OCI-M1 (cell line): ENCODE results near the gene RNF220.
A peak's percentile ranks its signal among the peaks of the same experiment; 100 is the strongest.

Experiments
- DNase-seq: peaks from one replicate; lab custom pipeline; 2025; lab: John Stamatoyannopoulos, UW

RNF220 gene

DNA sequence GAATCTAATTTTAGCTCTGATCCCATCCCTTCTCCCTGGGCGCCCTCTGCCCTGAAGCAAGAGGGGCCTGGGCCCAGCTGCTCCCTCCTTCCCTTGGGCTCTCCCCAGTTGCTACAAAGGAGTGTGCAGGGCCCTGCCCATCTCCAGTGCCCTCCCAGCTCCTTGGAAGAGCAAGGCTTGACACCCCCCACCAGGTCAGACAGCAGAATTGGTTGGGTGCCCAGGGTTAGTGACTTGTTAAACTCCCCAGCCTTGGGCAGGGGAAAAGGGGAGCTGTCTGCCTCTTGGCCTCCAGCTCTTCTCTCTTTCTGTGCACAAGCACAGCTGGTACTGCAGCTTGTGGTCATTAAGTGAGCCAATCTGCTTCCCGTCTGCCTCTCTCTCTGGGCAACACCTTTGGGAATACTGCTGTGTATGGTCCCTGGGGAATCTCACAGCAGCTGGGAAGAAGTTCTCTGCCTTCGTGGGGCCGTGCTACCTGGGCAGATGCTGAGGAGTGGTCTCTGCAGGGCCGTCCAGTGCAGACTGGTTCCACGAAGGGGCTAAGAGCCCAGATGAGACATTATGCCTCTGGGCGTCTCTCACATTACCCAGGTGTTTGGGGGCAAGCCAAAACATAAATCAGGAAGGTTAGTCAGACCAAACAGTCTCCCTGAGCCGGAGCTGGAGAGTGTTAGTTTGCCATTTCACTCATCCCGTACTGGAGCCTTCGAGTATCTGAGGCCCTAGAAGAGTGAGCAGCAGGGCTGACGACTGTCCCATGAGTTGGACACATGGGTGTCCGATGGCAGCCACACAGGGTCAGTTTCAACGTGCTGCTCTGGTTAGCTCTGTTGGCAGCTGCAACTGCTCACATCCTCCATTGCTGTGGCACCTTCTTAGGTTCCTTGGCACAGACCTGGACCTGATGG lies 231.9 kb downstream of the RNF220 start:
- no peak for DNase-seq

DNA sequence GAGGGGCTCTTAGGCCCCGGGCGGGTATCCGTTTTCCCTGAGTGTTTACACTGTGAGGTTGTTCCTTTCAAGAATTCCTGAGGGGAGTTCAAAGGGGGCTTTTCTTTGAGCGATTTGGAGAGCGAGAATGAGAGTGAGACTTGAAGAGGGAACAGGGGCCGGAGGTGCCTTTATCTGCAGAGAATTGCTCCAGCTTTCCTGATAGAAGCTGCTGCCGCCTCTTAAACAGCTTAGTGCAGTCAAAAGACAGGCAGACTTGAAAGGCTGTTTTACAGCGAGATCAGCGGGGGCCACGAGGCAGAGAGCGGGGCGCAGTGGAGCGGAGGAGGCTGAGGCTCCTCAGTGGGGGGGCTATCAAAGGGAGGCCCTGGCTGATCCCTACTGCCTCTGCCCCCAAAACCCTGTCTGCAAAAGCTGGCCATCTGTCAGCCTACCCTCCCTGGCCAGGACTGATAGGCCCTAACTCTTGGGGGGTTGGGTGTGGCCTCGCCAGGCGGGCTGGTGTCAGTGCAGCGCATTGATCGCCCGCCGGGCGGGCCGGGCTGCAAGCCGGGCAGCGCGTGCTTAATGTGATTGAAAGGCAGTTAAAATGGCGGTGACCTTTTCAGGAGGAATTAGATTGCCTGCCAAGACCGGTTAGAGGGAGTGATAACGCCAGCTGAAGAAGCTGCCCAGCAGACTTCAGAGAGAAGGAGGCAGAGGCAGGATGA lies 232.8 kb downstream of the RNF220 start:
- DNase-seq: peak; percentile 25

DNA sequence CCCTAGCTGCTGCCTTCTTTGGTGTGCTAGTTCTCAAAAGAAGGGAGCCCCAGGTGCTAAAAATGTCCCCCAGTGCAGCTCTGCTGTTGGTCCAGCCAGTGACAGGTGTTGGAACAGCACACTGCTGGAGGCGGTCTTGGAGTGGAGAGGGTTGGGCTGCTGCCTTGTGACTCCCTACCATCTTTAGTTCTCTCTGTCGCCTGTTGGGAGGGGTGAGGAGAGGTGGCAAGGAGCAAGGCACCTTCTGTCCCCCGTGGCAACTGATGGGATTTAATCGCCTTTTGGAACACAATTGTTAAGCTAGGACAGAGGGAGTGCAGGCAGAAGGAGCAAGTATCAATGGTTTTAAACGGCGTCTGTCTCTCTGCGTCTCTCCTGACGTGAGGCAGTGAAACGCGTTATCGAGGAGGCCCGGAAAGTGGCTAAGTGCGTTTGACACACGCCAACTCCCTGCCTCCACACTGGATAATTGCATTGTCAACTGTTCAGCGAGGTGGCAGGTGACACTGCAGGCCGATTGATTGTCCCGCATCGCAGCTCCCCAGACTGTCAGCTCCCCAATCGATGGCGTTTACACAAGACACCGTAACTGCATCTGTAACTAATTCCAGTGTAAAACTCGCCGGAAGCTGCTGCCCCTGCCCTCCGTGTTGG lies 235.3 kb downstream of the RNF220 start:
- DNase-seq: no peak

DNA sequence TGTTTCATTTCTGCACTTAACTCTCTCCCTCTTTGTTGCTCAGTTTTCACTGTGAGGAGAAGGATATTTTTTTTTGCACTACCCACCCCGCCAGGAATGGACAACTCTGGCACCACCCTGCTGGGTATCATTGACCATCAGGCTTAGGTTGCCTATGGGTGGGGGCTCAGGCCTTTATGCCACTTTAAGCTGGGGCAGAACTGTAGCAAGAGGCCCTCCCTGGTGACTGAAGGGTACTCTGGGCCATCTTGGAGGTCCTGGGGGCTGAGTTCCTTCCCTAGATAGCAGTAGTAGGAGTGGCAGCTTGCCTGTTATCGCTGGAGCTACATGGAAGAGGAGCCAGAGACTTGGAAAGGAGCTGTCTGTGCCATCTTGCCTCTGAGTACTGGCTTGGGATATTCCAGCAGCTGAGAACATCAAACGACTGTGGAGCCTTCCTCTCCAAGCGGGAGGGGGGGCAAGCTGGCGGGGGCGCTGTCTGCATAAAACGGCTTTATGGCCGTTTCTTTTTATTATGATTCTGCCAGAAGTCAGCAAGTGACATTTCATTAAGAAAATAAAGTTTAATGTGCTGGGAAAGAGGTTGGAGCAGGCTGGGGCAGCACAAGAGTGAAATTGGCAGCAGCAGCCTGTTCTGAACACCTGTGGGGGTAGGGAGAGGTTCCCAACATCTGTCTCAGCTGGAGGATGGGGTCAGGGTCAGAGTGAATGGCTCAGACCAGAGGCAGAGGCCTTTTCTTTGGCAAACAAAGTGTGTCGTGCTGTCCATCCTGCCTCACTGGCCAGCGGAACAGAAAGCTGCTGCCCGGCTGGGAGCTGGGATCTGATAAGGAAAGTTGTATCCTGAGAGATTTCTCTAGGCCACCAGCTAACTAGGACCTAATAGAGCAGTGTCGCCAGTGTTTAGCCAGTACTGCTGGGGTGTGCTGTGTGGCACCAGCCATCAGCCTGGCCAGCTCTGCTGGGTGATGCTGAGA lies 236.4 kb downstream of the RNF220 start:
- no peak for DNase-seq

GRCh38 chr1:44642255-44642654 lies 237.2 kb downstream of the RNF220 start:
- DNase-seq: no peak

DNA sequence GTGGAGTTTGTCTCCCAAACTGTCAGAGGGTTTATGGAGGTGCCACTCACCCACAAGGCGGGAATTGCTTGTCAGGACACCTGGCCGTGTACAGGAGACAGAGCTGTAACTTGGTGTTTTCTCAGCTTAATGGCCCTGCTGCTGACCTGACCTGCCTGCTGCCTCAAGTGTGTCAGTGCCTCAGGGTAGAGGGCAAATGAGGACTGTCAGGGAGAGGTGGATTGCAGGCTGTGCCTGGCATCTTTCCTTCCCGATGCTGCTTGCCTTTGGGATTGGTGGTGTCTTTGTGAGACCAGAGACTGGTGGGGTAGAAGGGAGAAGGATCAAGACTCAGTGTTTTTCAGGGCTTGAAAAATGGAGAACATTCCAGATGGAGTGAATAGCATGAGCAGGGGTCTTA lies 237.9 kb downstream of the RNF220 start:
- no peak for DNase-seq

GRCh38 chr1:44643721-44644334 lies 238.8 kb downstream of the RNF220 start:
- DNase-seq: no peak

DNA sequence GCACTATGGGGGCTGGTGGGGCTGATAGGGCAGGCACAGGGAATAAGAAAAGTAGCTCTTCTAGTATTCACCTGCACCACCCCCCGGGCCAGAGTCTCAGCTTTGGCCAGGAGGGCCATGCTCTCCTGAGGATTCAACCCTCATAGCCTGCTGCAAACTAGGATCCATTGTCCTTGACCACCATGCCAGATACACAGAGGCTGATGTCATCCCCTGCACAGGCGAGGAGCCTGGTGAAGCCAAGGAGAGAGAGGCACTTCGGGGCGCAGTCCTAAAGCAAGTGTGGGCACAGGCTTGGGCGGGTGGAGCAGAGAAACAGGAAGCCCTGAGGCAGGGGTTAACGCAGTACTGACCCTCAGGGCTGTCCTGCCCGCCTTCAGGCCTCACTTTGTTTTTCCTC lies 239.8 kb downstream of the RNF220 start:
- DNase-seq: no peak

DNA sequence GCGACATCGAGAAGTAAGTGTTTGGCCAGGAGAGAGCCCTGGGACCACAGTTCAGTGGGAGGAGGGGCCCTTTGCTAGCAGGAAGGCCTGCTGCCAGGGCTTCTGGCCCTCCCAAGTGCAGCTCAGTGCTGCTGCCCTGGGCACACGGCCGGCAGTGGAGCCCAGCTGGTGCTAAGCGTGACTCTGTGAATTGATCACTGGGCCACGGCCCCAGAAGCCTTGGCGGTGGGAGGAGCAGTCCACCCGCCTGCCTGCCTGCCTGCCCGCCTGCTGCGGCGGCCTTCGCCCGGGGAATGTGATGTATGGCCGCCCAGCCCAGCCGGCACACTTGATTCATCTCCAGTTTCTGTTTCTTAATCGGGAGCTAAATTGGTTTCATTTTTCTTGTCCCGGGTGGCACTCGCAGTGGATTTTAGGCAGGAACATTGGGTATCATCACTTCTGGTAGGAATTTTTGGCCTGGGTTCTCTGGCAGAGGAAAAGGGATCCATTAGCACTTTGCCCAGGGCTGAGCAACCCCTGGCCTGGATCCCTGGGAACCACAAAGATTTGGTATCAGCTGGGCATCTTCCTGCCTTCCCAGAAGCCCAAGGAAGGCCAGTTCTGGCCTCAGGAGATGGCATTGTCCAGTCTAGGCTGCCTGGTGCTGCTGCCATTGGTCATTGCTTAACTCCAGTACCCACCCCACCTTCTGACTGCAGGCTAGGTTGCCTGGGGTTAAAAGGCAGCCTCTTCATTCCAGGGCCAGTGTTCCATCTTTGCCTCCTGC lies 240.6 kb downstream of the RNF220 start:
- no peak for DNase-seq

DNA sequence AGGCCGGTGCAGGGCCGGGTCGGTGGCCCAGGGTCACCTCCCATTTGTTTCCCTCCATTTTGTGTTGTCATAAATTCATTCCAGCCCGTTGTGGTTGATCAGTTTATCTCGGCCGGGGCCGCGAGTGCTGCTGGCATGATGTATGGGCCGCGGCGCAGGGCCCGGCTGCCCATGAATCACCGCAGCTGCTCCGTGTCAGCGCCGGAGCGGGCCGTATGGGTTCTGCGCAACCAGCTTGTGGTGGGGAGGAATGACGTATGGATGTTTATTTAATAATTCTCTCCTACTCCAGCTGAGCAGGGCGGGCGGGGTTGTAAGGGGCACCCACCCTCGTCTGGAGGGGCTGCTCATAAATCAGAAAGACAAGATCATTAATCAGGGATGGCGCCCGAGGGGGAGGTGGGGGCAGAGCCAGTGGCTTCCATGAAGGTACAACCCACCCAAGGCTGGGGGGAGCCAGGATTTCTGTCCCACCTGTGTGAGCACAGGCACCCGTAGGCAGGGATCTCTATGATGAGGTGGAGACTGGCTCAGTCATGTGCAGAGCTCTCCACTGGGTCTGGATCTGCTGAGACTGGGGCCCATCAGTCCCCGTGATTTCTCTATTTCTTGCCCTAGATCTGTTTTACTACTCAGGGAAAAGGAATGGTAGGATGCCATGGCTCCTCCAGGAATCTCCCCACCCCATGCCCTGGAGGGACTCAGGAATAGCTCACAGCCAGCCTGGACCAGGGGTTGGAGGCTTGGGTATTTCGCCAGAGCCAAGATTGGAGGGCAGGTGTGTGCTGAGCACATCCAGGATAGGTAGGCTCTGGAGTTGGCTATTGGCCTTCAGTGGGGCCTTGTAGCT lies 241.4 kb downstream of the RNF220 start:
- DNase-seq: no peak

- no peak for DNase-seq
Measured at GRCh38 chr1:44647896-44648295, 242.8 kb downstream of the RNF220 start.

DNA sequence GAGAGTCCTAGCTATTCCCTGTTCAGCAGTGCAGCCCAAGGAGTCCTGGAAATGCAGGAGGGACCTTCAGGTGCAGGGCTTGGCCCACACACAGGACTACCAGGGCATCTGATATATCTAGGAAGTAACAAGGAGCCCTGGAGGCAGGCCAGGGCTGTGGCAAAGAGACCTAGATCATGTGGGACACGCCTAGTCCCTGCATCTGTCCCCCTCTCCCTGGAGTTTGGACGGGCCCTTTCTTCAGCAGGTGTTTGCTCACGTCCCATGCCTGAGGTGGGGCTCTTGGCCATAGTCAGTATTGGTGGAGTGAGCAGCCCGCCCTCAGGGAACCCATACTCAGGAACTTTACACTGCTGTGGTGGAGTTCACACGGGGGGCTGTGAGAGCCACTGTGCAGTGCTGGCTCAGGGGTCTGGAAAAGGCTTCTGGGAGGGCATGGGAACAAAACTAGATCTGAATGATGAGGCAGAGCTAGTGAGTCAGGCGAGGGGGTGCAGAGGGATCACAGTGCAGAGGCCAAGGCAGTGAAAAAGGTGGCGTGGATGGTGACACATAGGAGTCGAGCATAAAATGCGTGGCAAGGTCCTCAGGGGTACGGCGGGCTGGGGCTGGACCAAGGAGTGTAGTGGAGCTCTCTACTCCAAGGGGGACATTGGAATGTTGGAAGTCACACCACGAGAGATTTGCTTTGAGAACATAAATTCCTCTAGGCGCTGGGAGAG lies 243.6 kb downstream of the RNF220 start:
- DNase-seq: no peak

DNA sequence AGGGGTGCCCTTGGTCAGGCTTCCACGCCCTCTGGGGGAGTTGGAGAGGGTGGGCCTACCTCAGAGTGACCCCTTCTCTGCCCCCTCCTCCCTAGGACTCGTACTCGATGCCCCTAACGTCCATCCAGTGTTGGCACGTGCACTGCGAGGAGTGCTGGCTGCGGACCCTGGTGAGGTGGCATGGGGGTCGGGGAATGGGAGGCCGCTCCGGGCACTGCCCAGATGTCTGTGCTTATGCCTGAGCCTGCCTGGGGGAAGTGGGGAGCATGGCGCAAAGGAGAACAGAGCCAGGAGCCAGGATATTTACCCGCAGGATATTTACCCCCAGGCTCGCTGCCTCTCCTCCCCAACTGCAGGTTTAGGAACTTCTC lies 244.7 kb downstream of the RNF220 start:
- DNase-seq: no peak

DNA sequence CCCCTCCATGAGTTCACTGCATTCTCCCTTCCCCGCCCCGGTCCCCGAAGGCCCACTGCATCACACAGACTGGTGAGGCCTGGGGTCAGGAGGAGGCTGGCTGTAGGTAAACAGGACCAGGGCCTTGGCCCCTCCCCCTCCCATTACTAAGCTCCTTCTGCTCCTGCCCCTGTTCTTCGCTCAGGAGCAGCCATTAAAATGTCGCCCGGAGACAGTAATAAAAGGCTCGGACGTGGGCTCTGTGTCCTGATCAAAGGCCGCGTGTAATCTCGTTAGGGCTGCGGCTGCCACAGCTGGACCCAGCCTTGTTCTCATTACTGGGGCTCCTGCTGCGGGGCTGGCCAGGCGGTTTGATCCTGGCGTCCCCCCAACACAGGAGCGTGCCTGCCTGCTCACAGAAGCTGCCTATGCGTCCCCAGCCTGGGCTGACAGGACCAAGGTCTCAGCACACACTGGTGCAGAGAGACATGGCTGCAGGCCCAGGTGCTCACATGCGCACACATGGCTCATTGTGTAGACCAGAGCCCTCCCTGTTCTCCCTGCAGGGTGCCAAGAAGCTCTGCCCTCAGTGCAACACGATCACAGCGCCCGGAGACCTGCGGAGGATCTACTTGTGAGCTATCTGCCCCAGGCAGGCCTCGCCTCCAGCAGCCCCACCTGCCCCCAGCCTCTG lies 245.2 kb downstream of the RNF220 start:
- DNase-seq: no peak

DNA sequence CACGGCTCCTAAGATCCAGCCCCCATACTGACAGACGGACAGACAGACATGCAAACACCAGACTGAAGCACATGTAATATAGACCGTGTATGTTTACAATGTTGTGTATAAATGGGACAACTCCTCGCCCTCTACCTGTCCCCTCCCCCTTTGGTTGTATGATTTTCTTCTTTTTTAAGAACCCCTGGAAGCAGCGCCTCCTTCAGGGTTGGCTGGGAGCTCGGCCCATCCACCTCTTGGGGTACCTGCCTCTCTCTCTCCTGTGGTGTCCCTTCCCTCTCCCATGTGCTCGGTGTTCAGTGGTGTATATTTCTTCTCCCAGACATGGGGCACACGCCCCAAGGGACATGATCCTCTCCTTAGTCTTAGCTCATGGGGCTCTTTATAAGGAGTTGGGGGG lies 246.0 kb downstream of the RNF220 start:
- no peak for DNase-seq

GRCh38 chr1:44652445-44653106 lies 247.5 kb downstream of the RNF220 start:
- DNase-seq: peak; percentile 87

DNA sequence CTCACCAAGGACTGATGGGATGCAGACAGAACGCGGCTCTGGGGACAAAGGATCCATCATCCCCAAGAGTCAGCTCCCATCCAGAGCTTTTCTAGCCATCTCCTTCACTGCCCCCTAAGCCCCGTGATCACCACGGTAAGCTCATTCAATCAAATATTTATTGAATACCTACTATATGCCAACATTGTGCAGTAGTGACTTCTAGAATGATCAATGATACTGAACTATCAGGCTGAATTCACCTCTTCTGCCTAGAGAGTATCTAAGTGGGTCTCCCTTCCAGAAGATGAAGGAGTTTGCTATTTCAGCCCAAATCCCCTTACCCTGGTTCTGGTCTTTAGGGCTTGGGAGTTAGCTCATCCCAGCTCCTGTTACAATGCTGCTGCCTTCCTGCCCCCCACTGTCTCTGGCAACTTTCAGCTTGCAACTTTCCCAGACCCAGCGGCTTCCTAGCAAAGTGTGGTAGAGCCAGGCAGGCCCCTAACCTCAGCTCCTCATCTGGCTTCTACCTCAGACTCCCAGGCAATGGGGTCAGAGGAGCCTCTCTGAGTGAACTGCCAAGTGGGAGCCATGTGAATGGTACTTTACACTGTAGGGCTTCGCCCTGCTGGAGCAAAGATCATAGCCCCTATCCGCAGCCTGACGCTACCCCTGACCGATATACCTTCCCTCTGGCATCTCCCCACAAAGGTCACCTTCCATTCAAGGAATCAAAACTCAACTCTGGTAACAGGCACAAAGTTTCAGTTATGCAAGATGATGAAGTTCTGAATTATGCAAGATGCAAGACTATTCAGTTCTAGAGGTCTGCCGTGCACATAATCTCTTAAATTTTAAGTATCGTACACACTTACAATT lies 248.3 kb downstream of the RNF220 start:
- no peak for DNase-seq
